Ovary (tissue), 3 donors: ENCODE measurements around the gene GNPTG.

Experiments used
- EP300 ChIP-seq: sonication (generic); formaldehyde crosslinking; IDR thresholded peaks from one replicate; pipeline ENCODE4 v1.6.1; 2017; ENCODE audit warnings: antibody characterized with exemption
- POLR2A ChIP-seq: fragments of 450-650 bp; IDR thresholded peaks from one replicate; pipeline ENCODE4 v1.6.1; 2017; ENCODE audit warnings: antibody characterized with exemption, mild to moderate bottlenecking, moderate library complexity
- TF ChIP-seq, protein P1 (sequence below), 3 donors: fragments of 450-650 bp in 2 of 3; fragments of 200-600 bp in 1 of 3; IDR thresholded peaks; one replicate each; pipeline versions ENCODE4 v1.5.1 to v1.8.0; 2016 to 2022; ENCODE audit warnings: antibody characterized with exemption in 3 of 3, mild to moderate bottlenecking in 1 of 3
- donor health status: DM: no; HTN: no; CAD: no.

DNA sequence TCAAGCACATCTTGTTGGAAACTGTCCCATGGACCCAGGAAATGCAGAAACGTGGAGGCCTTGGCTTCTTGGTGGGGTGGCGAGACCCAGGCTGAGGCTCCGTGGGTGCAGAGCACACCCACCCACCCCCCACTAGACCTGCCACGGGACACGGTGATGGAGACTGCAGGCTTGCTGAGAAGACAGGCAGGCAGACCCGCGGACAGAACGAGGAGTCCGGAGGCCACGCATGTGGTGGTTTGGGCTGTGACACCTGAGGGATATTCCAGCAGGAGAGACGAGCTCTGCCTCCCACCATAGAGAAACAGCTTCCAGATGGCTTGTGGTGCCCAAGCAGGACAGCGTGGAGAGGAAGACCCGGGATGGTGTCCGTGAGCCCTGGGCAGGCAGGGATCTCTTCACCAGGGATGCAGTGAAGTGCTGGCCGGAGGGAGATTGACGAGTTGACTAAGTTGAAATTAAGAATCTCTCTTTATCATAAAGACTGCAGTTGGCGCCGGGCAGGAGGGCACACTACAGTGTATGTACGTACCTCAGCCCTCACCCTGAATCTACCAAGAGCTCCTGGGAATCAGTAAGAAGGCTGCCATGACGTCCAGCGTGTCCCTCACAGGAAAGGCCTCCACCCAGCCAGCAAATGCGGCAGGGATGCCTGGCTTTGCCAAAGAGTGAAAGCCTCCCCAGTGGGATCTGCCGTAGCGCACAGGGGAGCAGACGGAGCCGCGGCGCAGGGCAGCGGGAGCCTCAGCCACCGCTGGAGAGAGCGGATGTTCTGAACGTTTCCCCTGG, 34.1 kb upstream of the GNPTG start:
- TF ChIP-seq POLR2A (no peak), EP300 (no peak)
- TF ChIP-seq, protein P1, sequence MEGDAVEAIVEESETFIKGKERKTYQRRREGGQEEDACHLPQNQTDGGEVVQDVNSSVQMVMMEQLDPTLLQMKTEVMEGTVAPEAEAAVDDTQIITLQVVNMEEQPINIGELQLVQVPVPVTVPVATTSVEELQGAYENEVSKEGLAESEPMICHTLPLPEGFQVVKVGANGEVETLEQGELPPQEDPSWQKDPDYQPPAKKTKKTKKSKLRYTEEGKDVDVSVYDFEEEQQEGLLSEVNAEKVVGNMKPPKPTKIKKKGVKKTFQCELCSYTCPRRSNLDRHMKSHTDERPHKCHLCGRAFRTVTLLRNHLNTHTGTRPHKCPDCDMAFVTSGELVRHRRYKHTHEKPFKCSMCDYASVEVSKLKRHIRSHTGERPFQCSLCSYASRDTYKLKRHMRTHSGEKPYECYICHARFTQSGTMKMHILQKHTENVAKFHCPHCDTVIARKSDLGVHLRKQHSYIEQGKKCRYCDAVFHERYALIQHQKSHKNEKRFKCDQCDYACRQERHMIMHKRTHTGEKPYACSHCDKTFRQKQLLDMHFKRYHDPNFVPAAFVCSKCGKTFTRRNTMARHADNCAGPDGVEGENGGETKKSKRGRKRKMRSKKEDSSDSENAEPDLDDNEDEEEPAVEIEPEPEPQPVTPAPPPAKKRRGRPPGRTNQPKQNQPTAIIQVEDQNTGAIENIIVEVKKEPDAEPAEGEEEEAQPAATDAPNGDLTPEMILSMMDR (IDR thresholded peaks at IDR 0.05) = no peak
